Thyroid gland (tissue), 4 donors: ENCODE measurements around the gene RAB27A. TPM values are rescaled to one million over a fixed set of nuclear protein-coding genes. Genes with fewer than 3 reads are reported as not detected.
"Not testable (repeated sequence)": the region's sequence is repeated elsewhere in the genome, so short reads cannot be mapped to it uniquely, and the experiment has no call there.

ENCODE experiments used
- DNase-seq, 2 donors: peaks; one replicate each; pipeline ENCODE4 v3.0.0-alpha.2; 2019
- H3K27ac ChIP-seq, 3 donors: fragments of 200-600 bp; sonication (generic); 1 replicate in 2 of 3; 2 replicates in 1 of 3; pipeline ENCODE4 v1.5.1; 2016 to 2019; ENCODE audit warnings: mild to moderate bottlenecking in 1 of 3, moderate library complexity in 1 of 3
- H3K27me3 ChIP-seq: fragments of 200-600 bp; sonication (generic); one replicate; pipeline ENCODE4 v1.5.1; 2019
- H3K36me3 ChIP-seq, 2 donors: fragments of 200-600 bp; sonication (generic); one replicate each; pipeline ENCODE4 v1.5.1; 2016 to 2019
- H3K4me1 ChIP-seq, 2 donors: fragments of 200-600 bp; sonication (generic); one replicate each; pipeline ENCODE4 v1.5.1; 2017 to 2019
- H3K4me3 ChIP-seq, 3 donors: fragments of 200-600 bp; sonication (generic); replicated peaks in 1 of 3; 1 replicate in 2 of 3; 2 replicates in 1 of 3; pipeline ENCODE4 v1.5.1; 2016; ENCODE audit warnings: mild to moderate bottlenecking in 1 of 3
- H3K9me3 ChIP-seq: fragments of 200-600 bp; sonication (generic); one replicate; pipeline ENCODE4 v1.5.1; 2017
- POLR2A ChIP-seq, 2 donors: fragments of 450-650 bp; IDR thresholded peaks; one replicate each; pipeline ENCODE4 v1.6.1; 2017; ENCODE audit warnings: antibody characterized with exemption in 2 of 2, mild to moderate bottlenecking in 2 of 2, moderate library complexity in 1 of 2
- WGBS, 2 donors: methylation state at CpG; one replicate each; pipeline ENCODE4 v1.1.5; 2017; 5-methylcytosine and 5-hydroxymethylcytosine counted together
- intact Hi-C: fragments of 100-400 bp; cut with DNase I; formaldehyde crosslinking; loops from one replicate; pipeline ENCODE4 v1.15.1; 2023
- total RNA-seq, 4 donors: library from RNA; depleted of rRNA; stranded (reverse); fragments of >200 nt; gene quantifications; one replicate each; pipeline ENCODE4 v1.2.3, GENCODE V29; 2016
- TF ChIP-seq, protein P1 (sequence below), 6 experiments: fragments of 200-600 bp in 3 of 6; fragments of 450-650 bp in 3 of 6; sonication (generic) in 3 of 6; IDR thresholded peaks; one replicate each; pipeline ENCODE4 v1.5.1; 2016 to 2019; ENCODE audit warnings: antibody characterized with exemption in 6 of 6, mild to moderate bottlenecking in 2 of 6, inconsistent platforms in 1 of 6, moderate library complexity in 1 of 6

Gene RAB27A
- total RNA-seq, 4 donors from 2014 or later, result 14.7 to 35.6 (median 26.4) TPM

DNA sequence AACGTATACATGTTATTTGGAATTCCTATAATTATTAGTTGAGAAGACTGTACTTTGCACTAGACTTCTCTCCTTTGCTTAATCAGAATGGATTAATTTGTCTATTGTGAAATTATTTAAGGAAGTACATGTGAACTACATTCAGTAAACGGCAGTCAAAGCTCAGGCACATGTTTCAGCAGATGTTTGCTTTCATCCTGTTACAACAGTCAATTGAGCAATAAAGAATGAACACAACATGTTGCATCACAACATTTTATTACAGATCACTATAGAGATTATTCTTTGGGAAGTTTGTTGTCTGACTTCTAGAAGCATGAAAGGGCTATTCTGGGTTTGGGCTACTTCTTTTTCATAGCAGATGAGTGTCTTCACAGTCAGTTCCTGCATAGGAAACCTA lies 39.2 kb downstream of the RAB27A start:
- TF ChIP-seq, protein P1, sequence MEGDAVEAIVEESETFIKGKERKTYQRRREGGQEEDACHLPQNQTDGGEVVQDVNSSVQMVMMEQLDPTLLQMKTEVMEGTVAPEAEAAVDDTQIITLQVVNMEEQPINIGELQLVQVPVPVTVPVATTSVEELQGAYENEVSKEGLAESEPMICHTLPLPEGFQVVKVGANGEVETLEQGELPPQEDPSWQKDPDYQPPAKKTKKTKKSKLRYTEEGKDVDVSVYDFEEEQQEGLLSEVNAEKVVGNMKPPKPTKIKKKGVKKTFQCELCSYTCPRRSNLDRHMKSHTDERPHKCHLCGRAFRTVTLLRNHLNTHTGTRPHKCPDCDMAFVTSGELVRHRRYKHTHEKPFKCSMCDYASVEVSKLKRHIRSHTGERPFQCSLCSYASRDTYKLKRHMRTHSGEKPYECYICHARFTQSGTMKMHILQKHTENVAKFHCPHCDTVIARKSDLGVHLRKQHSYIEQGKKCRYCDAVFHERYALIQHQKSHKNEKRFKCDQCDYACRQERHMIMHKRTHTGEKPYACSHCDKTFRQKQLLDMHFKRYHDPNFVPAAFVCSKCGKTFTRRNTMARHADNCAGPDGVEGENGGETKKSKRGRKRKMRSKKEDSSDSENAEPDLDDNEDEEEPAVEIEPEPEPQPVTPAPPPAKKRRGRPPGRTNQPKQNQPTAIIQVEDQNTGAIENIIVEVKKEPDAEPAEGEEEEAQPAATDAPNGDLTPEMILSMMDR (IDR thresholded peaks at IDR 0.05), result no peak
- no peak for TF ChIP-seq POLR2A (IDR thresholded peaks at IDR 0.05)
- Histone ChIP-seq H3K9me3 (no peaks in the 10 kb centered on the region), H3K4me1 (peaks cover 6 to 7% of the 10 kb centered on the region in 2 donors), H3K27me3 (no peaks in the 10 kb centered on the region), H3K36me3 (no peaks in the 10 kb centered on the region), H3K27ac (no peak overlapping the region), H3K4me3 (no peak overlapping the region)
- DNase-seq, result no peak
- intact Hi-C loops, result no loop called here
- 83 to 89% methylated on average over 2 of the region's 2 CpGs for WGBS, 2 donors

DNA sequence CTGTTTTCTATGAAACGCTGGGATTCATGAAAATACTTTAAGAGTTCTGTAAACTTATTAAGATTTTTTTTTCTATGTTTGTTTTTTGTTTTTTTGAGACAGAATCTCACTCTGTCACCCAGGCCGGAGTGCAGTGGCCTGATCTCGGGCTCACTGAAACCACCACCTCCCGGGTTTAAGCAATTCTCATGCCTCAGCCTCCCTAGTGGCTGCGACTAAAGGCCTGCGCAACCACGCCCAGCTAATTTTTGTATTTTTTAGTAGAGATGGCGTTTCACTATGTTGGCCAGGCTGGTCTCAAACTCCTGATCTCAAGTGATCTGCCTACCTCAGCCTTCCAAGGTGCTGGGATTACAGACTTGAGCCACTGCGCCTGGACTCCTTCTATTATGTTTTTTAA lies 39.7 kb downstream of the RAB27A start:
- H3K27me3 ChIP-seq, H3K4me1 ChIP-seq, intact Hi-C loops, DNase-seq, H3K36me3 ChIP-seq, H3K4me3 ChIP-seq, H3K9me3 ChIP-seq, H3K27ac ChIP-seq: not testable (repeated sequence)
- WGBS, 2 donors, result 93 to 95% methylated on average over 9 of the region's 9 CpGs

- intact Hi-C loops, result no loop called here
- H3K4me3 ChIP-seq, result no peak overlapping the region
- 84 to 94% methylated on average over 1 of the region's 1 CpG for WGBS, 2 donors
Measured at GRCh38 chr15:55248895-55249294, 40.7 kb downstream of the RAB27A start.

DNA sequence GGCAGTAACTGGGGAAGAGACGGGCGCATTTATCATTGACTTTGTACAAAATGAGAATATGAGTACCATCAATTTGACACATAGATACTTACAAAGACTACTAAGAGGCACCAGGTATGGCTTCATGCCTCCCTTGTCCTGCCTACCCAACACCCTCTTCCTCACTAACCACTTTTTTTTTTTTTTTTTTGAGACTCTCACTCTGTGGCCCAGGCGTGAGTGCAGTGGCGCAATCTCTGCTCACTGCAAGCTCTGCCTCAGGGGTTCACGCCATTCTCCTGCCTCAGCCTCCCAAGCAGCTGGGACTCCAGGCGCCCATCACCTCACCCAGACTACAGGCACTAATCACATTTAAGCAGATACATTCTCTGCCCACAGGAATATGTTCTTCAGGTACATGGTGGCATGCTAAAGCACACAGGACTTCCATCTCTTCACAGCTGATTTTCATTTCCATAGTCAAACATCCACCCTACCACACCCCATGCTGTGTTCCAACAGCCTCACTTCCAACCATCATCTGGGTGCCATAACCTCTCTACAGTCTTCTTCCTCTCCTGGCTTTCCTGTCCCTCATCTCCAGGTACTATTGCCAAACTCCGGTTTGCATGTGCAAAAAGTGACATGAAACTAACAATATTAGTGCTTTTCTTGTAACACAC lies 41.7 kb downstream of the RAB27A start:
- no peak overlapping the region for H3K4me3 ChIP-seq
- 94% methylated on average over 7 of the region's 7 CpGs for WGBS, 2 donors
- no peaks in the 10 kb centered on the region for H3K36me3 ChIP-seq
- TF ChIP-seq POLR2A (IDR thresholded peaks at IDR 0.05), result no peak
- TF ChIP-seq, protein P1 (IDR thresholded peaks at IDR 0.05), result no peak
- intact Hi-C loops, result no loop called here
- H3K4me1 ChIP-seq, result no peaks in the 10 kb centered on the region
- no peaks in the 10 kb centered on the region for H3K9me3 ChIP-seq
- no peak overlapping the region for H3K27ac ChIP-seq
- no peak for DNase-seq
- H3K27me3 ChIP-seq, result no peaks in the 10 kb centered on the region

More at GRCh38 chr15:55248895-55249294, 40.7 kb downstream of the RAB27A start:
- H3K9me3 ChIP-seq, result no peaks in the 10 kb centered on the region
- H3K27ac ChIP-seq, result no peak overlapping the region
- TF ChIP-seq POLR2A (IDR thresholded peaks at IDR 0.05), result no peak
- TF ChIP-seq, protein P1 (IDR thresholded peaks at IDR 0.05), result no peak
- H3K27me3 ChIP-seq, result no peaks in the 10 kb centered on the region
- peaks cover 4 to 6% of the 10 kb centered on the region in 2 donors for H3K4me1 ChIP-seq
- H3K36me3 ChIP-seq, result no peaks in the 10 kb centered on the region
- DNase-seq, result no peak

GRCh38 chr15:55247311-55247710 lies 42.3 kb downstream of the RAB27A start:
- TF ChIP-seq POLR2A (IDR thresholded peaks at IDR 0.05), result no peak
- TF ChIP-seq, protein P1 (IDR thresholded peaks at IDR 0.05), result no peak

More at GRCh38 chr15:55247311-55247710, 42.3 kb downstream of the RAB27A start:
- no peak for DNase-seq
- H3K4me1 ChIP-seq, result no peaks in the 10 kb centered on the region
- no peak overlapping the region for H3K27ac ChIP-seq
- no peaks in the 10 kb centered on the region for H3K9me3 ChIP-seq
- H3K27me3 ChIP-seq, result no peaks in the 10 kb centered on the region
- no peaks in the 10 kb centered on the region for H3K36me3 ChIP-seq
- H3K4me3 ChIP-seq, result no peak overlapping the region
- intact Hi-C loops, result no loop called here
